DMS53 treated with DMSO at 0.1 percent for 48 hours (cell line): Measurements from ENCODE around the gene SMCR8.
"Not testable (repeated sequence)": the region's sequence is repeated elsewhere in the genome, so short reads cannot be mapped to it uniquely, and the experiment has no call there.

Experiments used
- DNase-seq: peaks from one replicate; lab custom pipeline; 2025; ENCODE audit not compliant: unreplicated experiment; lab: John Stamatoyannopoulos, UW

Gene SMCR8

DNA sequence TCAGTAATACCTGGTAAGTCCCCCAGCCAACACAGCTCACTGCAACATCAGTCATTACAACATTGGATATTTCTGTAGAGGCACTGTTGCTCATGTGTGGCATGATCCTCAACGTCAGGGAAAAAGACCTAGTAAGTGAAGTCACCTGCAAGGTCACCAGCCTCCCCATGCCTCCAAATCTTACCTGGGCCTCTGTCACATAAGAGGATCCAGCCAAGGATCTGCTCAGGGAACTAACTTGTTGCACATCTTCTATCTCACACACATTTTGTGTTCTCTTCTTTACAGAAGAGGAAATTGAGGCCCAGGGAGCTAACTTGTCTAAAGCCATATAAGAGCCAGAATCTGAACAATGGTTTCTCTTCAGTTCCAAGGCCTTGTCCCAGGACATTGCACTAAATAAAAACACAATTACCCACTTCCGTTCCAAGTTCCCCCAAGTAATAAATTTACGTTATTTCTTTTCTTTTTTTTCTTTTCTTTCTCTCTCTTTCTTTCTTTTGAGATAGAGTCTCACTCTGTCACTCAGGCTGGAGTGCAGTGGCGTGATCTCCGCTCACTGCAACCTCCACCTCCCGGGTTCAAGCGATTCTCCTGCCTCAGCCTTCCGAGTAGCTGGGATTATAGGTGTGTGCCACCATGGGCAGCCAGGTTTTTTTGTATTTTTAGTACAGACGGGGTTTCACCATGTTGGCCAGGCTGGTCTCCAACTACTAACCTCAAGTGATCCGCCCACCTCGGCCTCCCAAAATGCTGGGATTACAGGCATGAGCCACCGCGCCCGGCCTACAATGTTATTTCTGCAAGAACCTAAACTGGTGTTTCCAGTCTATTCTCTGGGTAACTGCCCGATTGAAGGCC is 47.0 kb downstream of the SMCR8 start:
- no peak for DNase-seq

DNA sequence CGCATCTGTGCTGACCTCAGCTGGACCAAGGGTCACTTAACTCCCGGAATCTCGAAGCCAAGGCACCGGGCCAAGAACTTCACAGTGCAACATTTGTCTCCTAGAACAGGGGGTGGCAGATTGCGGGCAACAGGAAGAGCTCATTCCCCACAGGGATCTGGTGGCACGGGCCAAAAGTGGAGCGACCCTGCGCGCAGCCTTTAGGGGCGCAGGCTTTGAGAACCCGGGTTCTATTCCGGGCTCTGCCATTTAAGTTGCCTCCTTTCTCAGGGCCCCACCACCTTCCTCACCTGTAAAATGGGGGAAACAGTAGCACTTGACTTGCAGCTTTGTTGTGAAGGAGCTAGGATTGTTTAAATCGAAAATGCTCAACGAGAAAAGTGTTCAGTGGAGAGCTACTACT is 47.6 kb downstream of the SMCR8 start:
- DNase-seq = no peak

DNA sequence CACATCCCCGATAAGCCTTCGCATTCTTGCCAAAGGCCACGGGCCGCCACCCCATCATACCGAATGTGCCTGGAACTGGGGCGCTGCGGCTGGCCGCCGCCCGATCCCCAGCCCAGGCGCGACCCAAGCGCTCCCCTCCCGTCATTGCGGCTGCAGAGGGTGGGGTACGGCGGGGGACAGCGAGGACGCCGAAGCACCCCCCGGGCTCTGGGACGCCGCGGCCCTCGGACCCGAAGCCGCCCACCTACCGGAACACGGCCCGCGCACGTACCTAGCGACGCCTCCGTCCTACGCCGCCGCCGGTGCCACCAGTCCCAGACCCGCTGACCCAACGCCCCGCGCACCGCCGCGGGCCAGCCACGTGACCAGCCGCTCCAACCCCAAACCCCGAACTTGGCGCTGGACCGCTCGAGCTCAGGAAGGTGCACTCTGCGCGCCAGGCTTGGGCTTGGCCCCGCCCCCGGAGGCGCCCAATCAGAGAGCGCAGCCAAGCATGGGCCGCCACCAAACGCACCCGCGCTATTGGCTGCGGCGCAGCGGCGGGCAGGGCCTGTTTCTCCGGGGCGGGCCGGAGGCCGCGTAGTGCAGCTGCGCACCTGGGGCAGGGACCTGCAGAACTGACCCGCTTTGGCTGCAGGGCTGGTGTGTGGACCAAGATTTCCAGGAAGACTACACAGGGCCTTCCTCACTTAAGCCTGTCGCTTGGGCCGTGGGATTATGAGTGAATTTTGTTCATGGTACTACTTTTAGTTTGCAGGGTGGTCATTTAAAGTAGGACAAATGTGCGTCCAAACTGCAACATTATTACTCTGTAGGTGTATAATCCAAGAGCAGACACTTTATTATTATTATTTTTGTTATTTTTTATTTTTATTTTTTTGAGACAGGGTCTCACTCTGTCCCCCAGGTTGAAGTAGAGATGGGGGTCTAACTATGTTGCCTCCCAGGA is 48.3 kb downstream of the SMCR8 start, which contains the start of gene SHMT1:
Gene SHMT1, minus strand, starts transcription at position 450 of the 949 bp plus-strand sequence. CDS start 7,569 bp downstream, outside the sequence.
- DNase-seq = peak; percentile 80

DNA sequence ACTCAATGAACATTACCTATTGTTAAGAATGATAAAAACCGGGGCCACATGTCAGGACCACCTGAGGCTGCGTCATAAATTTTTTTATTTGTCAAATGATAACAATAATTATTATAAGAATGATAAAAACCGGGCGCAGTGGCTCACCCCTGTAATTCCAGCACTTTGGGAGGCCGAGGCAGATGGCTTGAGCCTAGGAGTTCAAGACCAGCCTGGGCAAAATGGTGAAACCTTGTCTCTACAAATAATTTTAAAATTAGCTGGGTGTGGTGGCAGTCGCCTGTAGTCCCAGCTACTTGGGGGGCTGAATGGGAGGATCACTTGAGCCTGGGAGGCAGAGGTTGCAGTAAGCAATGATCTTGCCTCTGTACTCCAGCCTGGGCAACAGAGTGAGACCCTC is 49.1 kb downstream of the SMCR8 start:
- DNase-seq = no peak

DNA sequence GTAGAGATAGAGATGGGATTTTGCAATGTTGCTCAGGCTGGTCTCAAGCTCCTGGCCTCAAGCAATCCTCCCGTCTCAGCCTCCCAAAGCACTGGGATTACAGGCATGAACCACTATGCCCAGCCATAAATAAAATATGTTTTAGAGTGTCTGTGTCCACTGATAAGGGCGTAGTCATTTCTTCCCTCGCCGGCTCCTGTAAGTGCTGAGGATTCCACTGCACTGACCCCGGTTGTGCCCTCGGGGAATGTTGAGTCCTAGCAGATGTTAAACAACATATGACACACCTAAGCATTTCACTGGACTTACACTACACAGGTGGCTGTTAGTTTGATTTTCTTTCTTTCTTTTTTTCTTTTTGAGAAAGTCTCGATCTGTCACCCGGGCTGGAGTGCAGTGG is 53.9 kb downstream of the SMCR8 start:
- DNase-seq = no peak

DNA sequence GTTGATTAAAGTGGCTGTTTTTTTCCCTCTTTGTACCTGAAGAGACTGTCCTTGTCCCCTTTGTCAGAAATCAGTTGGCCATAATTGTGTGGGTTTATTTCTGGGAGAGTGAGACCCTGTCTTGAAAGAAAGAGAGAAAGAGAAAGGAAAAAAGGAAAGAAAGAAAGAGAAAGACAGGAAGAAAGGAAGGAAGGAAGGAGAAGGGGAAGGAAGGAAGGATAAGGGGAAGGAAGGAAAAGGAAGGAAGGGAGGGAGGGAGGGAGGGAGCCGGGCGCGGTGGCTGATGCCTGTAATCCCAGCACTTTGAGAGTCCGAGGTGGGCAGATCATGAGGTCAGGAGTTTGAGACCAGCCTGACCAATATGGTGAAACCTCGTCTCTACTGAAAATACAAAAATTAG is 55.7 kb downstream of the SMCR8 start:
- DNase-seq = no peak

DNA sequence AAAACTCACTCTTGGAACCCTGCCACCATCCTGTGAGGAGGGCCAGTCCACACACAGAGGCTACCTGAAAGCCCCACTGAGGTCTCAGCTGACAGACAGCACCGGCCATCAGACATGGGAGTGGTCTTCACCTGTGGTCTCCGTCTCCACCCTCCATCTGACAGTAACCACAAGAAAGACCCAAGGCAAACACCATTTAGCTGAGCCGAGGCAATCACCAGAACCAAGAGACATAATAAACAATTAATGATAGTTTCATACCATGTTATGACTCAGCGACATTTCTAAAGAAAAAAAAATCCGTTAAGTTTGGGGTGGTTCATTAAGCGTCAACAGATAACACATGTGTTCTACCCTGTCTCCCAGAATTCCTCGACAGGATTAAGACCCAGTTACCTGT is 56.4 kb downstream of the SMCR8 start:
- DNase-seq = no peak

DNA sequence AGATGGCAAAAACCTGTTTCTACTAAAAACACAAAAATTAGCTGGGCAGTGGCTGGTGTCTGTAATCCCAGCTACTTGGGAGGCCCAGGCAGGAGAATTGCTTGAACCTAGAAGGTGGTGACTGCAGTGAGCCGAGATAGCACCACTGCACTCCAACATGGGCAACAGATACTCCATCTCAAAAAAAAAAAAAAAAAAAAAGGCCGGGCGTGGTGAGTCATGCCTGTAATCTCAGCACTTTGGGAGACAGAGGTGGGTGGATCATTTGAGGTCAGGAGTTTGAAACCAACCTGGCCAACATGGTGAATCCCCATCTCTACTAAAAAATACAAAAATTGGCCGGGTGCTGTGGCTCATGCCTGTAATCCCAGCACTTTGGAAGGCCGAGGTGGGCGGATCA is 58.1 kb downstream of the SMCR8 start:
- DNase-seq = not testable (repeated sequence)

DNA sequence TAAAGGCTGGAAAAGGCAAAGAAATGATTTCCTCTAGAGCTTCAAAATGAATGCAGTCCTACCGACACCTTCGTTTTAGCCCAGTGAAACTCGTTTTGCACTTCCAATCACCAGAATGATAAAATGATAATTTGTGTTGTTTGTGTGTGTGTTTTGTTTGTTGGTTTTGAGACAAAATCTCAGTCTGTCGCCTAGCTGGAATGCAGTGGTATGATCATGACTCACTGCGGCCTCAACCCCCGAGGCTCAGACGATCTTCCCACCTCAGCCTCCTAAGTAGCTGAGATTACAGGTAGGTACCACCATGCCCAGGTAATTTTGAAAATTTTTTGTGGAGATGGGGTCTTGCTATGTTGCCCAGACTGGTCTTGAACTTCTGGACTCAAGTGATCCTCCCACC is 59.1 kb downstream of the SMCR8 start:
- no peak for DNase-seq
